ENCODE results near the gene EFCAB6.

Gene EFCAB6

DNA sequence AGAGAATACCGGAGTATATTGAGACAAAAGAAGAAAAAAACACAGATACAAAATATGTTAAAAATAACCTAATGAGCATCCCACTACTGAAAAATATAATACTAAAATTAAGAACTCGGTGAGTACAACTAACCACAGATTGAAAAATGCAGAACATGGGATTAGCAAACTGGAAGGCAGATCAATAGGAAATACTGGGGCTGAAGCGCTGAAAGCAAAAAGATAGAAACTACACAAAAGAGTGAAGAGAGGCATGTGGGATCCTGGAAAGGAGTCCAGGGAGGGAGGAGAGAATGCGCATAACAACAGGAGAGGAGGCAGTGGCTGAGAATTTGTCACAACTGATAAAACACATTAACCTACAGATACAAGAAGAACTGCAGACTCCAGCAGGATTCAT, 159.3 kb downstream of the EFCAB6 start:
- TF ChIP-seq, protein P1, sequence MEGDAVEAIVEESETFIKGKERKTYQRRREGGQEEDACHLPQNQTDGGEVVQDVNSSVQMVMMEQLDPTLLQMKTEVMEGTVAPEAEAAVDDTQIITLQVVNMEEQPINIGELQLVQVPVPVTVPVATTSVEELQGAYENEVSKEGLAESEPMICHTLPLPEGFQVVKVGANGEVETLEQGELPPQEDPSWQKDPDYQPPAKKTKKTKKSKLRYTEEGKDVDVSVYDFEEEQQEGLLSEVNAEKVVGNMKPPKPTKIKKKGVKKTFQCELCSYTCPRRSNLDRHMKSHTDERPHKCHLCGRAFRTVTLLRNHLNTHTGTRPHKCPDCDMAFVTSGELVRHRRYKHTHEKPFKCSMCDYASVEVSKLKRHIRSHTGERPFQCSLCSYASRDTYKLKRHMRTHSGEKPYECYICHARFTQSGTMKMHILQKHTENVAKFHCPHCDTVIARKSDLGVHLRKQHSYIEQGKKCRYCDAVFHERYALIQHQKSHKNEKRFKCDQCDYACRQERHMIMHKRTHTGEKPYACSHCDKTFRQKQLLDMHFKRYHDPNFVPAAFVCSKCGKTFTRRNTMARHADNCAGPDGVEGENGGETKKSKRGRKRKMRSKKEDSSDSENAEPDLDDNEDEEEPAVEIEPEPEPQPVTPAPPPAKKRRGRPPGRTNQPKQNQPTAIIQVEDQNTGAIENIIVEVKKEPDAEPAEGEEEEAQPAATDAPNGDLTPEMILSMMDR (IDR thresholded peaks at IDR 0.05; ENCODE audit: borderline replicate concordance, control extremely low read depth, extremely low read depth, insufficient read depth, missing control alignments), result no peak
- no peak for DNase-seq (ENCODE audit: low spot score)
- in situ Hi-C loops (cut with MboI; ENCODE audit: low sequenced_read_pairs, unreplicated experiment), result no loop called here

DNA sequence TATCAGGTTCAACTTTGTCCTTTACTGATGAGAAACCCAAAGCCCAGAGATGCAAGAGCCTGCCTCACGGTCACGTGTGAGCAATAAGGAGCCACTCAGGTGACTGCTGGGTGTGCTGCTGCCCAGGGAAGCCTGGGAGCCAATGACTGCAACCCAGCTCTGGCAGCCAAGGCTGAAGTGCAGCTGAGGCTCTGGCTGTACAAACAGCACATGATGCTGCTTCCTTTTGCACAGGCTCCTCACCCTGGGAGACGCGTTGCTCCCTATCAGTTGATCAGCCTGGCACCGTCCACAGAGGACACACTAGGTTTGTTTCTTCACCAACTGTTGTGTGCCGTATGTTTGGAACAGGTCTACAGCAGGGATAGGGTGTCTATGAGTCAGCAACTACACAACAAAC, 168.7 kb downstream of the EFCAB6 start:
- in situ Hi-C loops (cut with MboI; ENCODE audit: low sequenced_read_pairs, unreplicated experiment), result no loop called here
- no peak for DNase-seq (ENCODE audit: low spot score)
- TF ChIP-seq, protein P1 (IDR thresholded peaks at IDR 0.05; ENCODE audit: borderline replicate concordance, control extremely low read depth, extremely low read depth, insufficient read depth, missing control alignments), result no peak

DNA sequence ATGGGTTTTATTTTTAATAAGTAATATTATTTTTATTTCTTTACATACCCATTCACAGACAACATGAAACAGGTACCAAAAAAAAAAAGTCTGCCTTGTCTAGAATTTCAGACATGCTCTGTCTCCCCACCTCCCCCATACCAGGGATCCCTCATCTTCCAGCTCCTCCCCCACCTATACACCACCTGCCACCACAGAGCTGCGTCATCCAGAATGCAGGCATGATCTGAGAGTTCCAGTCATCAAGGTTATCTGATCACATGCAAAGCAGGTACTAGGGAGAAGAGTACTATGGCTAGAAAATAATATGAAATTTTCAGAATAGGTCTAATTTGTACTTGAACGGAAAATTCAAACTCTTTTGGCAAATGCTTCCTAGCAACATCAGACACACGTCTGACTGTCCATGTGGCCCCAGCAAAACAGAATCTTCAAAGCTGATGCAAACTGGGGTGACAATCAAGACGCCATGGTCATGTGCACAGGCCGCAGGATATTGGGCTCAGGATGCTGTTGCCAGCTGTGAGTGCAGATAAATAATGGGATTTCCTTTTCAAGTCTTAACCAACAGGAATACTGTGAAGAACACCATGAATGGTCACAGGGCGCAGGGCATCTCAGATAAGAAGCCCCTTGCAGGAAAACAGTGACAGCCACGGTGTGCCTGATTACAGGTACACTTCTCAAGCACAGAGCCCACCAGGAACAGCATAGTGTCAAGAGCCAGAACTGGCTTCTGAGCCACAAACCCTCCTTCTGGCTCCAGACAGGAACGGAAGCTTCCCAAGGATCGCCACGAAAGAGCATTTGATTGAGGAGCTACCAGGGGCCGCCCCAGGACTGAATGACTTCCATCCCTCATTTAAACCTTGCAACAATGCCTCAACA, 169.5 kb downstream of the EFCAB6 start:
- DNase-seq (ENCODE audit: low spot score), result no peak
- in situ Hi-C loops (cut with MboI; ENCODE audit: low sequenced_read_pairs, unreplicated experiment), result no loop called here
- TF ChIP-seq, protein P1 (IDR thresholded peaks at IDR 0.05; ENCODE audit: borderline replicate concordance, control extremely low read depth, extremely low read depth, insufficient read depth, missing control alignments), result no peak

DNA sequence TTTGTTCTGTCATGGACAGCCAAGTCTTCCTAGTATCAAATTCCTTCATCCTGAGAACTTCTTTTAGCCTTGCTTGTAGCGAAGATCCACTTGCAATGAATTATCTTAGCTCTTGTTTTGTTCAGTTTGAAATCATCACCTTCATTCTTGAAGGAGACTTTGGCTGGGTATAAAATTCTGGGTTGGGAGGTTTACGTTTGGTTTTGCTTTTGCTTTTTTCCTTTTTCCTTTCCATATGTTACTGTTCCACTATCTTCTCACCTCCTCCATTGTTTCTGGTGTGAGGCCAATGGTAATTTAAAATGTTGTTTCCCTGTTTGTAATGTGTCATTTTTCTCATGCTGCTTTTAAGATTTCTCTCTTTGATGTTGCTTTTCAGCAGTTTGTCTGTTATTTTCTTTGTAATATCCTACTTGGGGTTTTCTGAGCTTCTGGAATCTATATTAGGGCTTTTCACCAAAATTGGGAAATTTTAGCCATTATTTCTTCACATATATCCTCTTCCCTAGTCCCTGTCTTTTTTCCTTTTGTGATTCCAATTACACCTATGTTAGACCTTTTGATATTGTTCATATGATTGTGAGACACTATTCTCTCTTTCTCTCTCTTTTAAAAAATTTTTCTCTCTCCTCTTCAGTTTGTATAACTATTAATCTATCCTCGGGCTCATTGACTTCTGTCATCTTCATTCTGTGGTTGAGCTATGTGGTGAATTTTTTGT, 172.7 kb downstream of the EFCAB6 start:
- TF ChIP-seq, protein P1 (IDR thresholded peaks at IDR 0.05; ENCODE audit: borderline replicate concordance, control extremely low read depth, extremely low read depth, insufficient read depth, missing control alignments), result no peak
- in situ Hi-C loops (cut with MboI; ENCODE audit: low sequenced_read_pairs, unreplicated experiment), result no loop called here
- DNase-seq (ENCODE audit: low spot score), result no peak

DNA sequence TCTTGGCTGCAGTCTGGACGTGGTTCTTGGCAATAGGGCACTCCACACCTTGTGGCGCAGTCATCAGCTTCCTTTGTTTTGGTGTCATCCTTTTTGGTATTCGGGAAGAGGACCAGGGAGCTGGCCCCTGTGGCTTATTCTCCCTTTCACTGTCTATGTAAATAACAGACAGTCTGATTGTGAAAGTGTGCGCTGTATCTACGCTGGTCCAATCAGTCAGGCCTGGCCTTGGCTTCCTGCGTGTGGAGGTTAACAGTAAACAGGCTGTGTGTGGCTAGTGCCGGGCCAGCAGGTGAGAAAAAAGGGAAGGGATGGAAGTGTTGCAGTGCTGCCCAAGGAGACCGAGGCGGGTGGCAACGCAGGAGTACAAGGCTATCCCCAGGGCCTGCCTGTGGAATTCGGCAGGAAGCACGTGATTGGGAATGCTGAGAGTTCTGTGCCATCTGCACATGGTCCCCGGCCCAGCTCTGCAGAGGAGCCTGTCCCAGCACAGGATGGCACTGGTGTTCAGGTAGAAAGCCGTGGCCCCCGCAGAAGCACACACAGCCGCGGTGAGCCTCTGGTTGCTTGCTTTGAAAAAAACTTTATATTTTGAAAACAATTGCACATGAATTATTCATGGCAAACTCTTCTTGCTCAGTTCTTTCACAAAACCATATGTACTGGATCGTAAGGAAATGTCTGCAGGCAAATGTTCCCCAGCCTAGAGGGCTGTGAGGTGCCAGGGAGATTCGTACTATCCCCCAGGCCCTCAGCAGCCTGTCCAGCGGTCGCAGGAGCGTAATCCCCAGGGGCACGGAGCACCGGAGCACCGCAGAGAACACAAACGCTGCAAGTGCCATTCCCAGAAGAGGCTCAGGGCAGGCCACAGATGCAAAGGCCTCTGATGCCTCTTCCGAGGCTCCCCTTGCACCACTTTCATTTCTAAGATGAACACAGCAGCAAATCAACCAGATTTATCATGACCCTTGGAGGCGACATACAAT, 174.5 kb downstream of the EFCAB6 start:
- in situ Hi-C loops (cut with MboI; ENCODE audit: low sequenced_read_pairs, unreplicated experiment), result no loop called here
- TF ChIP-seq, protein P1 (IDR thresholded peaks at IDR 0.05; ENCODE audit: borderline replicate concordance, control extremely low read depth, extremely low read depth, insufficient read depth, missing control alignments), result no peak
- no peak for DNase-seq (ENCODE audit: low spot score)

DNA sequence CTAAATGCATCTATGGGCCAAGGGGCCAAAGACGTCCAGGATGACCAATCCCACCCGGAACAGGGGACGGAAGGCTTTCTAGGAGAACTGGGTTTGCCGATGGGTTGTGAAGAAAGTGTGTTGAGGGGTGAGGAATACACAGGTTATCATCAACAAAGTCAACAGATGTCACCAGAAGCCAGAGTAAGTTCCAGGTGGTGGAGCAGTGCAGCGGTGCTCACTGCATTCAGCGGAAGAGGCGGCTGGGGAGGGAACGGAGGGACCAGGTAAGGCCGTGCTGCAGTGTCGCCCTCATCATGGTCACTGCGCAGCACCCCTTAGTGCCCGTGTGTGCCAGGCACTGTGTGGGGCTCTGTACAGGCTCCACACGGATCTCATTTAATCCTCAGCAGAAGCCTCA, 176.0 kb downstream of the EFCAB6 start:
- no peak for DNase-seq (ENCODE audit: low spot score)
- TF ChIP-seq, protein P1 (IDR thresholded peaks at IDR 0.05; ENCODE audit: borderline replicate concordance, control extremely low read depth, extremely low read depth, insufficient read depth, missing control alignments), result no peak
- in situ Hi-C loops (cut with MboI; ENCODE audit: low sequenced_read_pairs, unreplicated experiment), result no loop called here
